GM18868 (cell line): ENCODE measurements around the gene RTEL1.
A peak's percentile ranks its signal among the peaks of the same experiment; 100 is the strongest.
"Not testable (repeated sequence)": the region's sequence is repeated elsewhere in the genome, so short reads cannot be mapped to it uniquely, and the experiment has no call there.

Experiments
- ATAC-seq: cut with Tn5 transposase; IDR thresholded peaks from one replicate; pipeline ENCODE4 v1.9.1; 2021; ENCODE audit warnings: mild to moderate bottlenecking, moderate library complexity; ENCODE audit not compliant: unreplicated experiment

RTEL1 gene

DNA sequence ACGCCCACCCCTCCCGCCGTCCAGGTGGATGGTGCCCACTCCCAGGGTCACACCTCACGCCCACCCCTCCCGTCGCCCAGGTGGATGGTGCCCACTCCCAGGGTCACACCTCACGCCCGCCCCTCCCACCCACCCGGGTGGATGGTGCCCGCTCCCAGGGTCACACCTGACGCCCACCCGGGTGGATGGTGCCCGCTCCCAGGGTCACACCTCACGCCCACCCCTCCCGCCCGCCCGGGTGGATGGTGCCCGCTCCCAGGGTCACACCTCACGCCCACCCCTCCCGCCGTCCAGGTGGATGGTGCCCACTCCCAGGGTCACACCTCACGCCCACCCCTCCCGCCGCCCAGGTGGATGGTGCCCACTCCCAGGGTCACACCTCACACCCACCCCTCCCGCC, 7.6 kb upstream of the RTEL1 start:
- not testable (repeated sequence) for ATAC-seq

DNA sequence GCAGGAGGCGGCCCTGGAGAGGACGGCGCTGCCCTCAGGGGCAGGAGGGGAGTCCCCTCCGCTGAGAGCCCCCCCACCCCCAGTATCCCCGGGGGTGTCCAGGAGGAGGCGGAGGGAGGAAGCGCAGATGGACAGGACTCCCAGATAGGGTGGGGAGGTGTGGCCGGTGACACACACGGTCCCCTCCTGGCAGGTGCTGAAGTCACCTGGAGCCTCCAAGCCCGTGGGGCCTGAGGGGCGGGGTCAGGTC, 6.2 kb upstream of the RTEL1 start:
- ATAC-seq = no peak

DNA sequence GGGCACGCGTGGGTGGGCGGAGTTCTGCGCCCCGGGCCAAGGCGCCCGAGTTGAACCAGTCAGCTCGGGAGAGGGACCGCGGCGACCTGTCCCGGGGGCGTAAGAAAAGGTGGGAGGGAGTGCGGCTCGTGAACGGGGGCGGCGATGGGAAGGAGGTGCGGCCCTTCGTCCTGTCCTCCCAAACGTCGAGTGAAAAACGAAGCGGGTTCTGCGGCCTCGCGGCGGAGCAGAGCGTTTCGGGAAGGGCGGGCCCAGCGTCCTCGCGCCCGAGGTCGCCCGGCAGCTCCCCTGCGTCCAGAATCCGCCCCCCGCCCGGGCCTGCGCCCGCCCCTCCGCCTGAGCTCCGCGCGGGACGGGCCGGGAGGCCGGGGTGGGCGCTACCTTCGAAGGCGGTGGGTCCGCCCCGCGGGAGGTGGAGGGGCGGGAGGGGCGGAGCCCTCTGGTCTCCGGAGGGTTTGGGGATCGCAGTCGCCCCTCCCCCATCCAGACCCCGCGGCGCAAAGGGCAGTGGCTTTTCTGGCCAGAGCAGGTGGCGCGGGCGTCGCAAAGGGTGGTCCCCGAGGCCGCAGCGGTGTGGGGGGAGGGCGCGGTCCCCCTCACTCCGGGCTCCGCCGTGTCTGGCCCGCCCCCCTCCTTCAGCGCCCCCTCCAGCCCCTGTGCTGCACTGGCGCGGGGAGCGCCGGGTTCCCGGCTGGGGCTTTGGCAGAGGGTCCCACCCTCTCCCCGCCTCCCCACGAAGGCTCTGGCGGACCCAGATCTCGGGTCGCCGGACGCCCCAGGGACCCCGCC, 5.7 kb upstream of the RTEL1 start:
- no peak for ATAC-seq

DNA sequence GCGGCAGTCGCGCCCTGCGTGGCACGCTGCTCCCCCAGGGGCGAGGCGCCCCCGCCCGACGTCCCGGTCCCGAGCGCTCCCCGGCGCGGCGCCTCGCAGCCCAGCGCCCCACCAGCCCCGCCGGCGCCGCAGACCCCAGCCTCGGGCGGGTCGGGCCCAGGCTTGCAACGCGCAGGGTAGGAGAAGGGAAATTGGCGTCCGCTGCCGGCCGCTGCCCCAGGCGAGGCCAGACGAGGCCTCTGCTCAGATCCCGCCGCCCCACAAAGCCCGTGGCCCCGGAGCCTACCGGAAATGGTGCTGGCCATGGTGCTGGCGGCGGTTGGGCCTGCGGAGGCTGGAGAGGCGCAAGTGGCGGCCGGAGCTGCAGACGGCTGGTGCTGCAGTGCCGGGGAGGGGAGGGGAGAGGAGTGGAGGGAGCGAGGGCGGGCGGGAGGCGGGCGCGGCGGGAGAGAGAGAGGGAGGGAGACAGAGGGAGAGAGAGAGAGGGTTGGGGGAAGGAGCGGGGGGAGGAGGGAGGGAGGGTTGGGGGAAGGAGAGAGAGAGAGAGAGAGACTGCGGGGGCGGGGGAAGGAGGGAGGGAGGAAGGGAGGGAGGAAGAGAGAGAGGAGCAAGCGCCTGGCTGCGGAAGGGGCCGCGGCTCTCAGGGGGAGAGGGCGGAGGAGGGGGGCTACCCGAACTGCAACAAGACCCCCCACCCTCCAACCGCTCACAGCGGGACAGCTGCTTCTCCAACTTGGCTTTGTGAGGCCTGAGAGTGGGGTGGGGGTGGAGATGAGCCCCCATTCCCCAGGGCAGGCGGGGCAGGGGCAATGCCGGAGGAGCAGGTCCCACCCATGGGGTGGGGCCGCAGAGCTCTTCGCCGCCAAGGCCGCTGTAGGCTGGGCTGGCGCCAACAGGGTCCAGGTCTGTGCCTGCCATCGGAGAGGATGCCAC, 4.8 kb upstream of the RTEL1 start, which contains the start of gene STMN3:
Gene STMN3 (minus strand): TSS at position 384 of the 933 bp plus-strand sequence. CDS start 79 bp downstream, at position 305.
- no peak for ATAC-seq

DNA sequence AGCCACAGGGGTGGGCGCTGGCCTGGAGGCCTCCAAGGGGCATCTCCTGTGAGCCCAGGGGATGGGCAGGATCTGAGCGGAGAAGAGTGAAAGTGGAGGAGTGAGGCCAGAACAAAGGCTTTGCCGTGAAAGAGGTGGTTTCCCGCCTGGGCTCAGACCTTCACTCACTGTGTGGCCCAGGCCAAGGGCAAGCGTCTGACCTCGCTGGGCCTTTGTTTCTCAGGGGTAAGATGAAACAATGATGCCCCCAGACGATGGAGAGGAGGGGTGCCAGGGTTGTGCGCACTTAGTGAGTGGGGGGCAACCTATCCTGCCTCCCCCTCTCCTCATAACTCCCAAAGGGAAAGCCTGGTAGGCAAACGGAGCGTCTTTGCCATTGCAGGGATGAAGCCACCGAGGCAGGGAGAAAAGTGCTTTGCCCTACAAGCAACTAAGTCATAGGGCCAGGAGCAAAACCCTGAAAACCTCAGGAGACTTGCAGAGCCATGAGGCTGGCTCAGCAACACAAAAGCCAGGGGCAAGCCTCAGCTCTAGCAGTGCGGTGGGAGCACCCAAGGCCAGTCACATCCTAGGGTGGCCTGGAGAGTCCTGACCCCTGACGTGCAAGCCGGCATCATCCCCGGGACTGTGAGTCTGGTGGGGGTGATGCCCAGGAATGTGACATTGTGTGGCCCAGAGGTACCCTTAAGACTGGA, 4.0 kb upstream of the RTEL1 start:
- ATAC-seq = no peak

DNA sequence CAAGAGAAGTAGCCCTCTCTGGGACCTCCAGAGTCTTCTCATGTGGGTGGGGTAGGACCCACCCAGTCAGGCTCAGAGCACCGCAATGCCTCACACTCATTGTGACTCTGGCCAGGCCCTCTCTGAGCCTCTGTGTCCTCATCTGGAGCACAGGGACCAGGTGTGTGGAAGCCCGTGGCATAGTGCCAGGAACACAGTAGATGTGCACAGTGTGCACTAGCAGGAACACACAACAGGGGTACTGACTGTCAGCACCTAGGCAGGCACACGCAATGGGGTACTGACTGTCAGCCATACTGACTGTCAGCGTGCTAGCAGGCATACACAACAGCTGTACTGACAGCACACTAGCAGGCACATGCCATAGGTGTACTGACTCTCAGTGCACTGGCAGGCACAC, 2.9 kb upstream of the RTEL1 start:
- no peak for ATAC-seq

DNA sequence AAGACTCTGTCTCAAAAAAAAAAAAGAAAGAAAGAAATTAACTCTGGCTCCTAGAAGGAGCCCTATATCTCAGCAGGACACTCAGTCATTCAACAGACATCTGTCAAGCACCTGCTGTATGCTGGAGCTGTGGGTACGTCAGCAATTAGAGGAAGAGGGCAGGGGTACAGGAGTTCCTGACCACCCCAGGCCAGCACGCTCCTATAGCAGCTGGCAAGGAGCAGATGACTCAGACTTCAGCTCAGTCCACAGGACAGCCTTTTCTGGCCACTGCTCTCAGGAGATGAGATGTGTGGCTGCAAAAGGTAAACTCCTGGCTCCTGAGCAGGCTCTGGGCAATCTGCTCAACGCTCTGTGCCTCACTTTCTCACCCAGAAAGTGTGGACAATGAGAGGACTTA, 1.7 kb upstream of the RTEL1 start:
- ATAC-seq = no peak

DNA sequence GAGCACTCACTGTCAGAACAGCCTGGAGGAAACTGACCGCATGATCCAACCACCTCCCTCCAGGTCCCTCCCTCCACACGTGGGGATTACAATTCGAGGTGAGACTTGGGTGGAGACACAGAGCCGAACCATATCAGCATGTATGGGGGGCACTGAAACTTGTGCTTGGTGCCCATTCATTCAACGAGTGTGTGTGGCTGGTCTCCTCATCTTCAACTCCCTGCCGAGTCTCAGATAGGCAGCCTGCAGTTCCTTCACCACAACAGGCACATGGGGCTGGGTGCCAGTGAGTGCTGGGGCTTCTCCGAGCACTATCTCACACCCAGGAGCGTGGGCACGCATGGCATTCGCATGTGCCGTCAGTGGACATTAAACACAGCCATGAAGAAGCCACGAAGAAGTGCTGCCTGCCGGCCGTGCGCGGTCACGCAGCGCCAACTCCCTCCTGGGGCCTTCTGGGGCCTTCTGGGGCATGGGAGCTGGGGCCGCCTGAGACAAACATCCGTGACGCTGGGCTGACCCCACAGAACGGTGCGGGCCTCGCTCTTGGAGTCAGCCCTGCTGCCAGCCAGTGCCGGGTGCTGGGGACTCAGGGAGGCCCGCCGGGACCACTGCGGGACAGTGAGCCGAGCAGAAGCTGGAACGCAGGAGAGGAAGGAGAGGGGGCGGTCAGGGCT, 714 bp upstream of the RTEL1 start:
- ATAC-seq = no peak

DNA sequence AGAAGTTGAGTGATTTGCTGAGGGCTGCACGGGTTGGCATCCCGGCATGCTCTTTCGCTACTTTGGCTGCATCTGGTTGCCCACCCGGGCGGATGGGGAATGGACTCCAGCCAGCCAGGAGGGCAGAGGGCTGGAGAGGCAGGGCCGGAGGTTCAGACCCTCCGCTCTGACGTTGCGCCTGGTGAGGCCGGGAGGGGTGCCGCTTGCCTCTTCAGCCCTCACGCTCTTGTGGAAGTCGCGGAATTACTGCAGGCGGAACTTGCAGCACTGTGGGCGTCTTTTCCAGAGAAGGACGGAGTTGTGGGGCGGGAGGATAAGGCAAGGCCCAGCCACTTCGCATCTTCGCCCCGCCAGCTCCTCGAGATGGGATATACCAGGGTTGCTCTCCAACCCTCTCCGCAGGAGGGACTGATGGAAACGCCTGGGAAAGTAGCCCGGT, 656 bp downstream of the RTEL1 start:
- peak; percentile 12 for ATAC-seq

DNA sequence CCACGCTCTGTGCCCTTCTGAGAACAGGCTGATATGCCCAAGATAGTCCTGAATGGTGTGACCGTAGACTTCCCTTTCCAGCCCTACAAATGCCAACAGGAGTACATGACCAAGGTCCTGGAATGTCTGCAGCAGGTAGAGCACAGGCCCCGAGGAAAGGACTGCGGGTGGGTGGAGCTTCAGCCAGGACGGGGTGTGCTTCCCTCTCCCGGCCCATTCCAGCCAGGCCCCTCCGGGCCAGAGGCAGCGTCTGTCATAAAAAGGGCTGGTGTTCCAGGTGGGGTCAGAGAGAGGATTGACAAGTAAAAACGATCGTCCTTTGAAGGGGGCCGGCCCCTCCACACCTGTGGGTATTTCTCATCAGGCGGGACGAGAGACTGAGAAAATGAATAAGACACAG, 1.3 kb downstream of the RTEL1 start:
- no peak for ATAC-seq

DNA sequence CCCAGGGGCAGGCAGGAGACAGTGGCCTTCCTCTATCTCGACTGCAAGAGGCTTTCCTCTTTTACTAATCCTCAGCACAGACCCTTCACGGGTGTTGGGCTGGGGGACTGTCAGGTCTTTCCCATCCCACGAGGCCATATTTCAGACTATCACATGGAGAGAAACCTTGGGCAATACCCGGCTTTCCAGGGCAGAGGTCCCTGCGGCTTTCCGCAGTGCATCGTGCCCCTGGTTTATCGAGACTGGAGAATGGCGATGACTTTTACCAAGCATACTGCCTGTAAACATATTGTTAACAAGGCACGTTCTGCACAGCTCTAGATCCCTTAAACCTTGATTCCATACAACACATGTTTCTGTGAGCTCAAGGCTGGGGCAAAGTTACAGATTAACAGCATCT, 2.1 kb downstream of the RTEL1 start:
- ATAC-seq = not testable (repeated sequence)

DNA sequence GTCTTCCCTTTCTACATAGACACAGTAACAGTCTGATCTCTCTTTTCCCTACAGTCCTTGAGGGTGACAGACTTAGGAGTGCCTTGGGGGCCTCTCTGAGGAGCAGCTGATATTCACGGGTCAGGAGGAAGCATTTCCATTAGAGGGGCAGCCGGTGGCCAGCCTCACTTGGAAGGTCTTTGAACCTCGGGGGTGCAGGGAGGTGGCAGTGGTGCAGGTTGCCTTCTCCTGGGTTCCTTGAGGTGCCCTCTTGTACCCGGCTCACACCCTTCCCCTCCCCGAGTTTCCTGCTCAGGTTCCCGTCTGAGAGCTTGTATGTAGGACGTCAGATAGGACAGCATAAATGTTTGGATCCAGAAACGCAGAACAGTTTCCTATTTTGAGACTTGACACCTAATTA, 2.5 kb downstream of the RTEL1 start:
- ATAC-seq = no peak

DNA sequence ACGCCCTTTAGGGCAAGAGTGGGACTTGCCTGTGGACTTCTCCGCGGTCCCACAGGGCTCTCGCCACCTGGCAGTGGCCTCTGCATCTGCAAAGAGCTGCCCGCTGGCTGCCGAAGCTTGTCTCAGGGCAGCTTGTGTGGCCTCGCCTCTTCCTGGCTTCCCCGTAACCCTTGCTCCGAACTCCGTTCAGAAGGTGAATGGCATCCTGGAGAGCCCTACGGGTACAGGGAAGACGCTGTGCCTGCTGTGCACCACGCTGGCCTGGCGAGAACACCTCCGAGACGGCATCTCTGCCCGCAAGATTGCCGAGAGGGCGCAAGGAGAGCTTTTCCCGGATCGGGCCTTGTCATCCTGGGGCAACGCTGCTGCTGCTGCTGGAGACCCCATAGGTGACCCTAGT, 3.0 kb downstream of the RTEL1 start:
- no peak for ATAC-seq

DNA sequence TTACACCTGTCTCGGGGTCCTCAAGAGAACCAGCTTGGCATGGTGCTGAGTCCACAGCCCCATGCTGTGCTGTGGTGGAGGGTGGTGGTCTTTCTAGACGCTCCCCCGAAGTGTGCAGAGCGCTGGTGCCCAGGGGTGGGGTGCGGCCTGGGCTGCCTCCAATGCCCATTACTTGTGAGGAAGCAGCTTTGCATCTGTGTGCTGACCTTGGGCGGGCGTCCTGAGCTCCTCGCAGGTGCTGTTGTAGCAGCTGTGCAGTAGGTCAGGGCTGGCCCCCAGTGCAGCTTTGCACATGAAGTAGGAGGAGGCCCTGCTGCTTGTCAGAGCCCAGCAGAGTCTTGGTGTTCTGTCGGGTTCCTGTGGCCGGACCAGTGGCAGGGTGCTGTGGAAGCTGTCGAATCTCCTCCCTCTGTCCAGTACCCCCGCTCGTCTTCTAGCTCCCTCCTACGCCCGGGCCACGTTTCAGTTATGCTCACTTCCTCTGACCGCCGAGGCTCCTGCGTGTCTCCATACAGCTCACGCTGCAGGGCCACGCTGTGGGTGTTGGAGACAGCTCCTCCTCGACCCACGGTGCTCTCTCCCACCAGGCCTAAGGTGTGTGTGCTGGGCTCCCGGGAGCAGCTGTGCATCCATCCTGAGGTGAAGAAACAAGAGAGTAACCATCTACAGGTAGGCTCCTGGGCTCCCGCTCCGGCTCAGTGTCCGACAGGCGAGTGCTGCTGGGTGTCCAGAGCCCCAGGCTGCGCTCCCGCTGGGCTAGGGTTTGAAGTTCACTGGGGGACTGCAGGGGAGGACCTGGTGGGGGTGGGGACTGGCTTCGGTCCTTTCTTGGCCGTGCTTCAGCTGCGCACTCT, 4.1 kb downstream of the RTEL1 start:
- no peak for ATAC-seq

DNA sequence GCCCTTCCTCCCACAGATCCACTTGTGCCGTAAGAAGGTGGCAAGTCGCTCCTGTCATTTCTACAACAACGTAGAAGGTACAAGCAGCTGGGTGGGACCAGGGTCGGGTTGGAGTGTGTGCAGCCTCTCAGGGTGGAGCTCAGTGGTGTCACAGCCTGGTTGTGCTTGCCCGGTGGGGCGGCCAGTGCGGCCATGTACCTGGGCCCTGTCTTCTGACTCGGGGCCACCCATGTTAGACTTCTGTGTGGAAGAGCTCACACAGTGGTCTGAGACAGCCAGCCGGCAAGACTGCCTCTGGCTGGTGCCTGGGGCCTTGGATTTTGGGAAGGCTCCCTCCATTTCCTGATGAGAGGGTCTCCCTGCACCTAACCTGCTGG, 4.7 kb downstream of the RTEL1 start:
- no peak for ATAC-seq

DNA sequence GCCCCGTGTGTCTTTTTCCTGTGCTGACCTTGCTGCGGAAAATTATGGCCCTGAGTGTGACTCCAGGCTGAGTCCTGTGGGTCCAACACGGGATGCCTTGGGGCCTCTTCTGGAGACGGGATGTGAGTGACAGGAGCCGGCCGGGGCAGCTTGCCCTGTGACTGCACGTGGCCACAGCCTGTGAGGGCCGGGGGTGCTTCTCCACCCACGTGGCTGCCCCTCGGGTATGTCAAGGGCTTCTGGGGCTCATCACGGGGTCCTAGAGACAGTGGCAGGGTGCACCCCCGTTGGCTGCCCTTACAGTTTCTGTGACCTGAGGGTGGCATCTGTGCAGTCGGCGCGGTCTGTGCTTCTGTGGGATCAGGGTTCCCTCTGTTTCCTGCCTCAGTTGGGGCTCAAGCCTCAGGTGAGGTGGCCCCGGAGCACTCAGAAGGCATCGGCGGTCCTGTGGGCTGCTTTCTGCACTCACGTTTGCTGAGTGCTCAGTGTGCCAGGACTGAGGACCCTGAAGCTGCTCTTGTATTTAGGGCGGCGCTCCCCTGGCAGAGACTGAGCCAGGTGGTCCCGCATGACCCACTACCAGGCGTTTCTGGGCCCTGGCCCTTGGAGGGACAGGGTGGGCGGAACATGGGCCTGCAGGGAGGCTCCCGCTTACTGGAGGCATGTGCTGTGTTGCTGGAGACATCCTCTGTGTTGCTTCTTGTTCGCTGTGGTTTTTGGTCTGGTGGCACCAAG, 5.4 kb downstream of the RTEL1 start:
- no peak for ATAC-seq

DNA sequence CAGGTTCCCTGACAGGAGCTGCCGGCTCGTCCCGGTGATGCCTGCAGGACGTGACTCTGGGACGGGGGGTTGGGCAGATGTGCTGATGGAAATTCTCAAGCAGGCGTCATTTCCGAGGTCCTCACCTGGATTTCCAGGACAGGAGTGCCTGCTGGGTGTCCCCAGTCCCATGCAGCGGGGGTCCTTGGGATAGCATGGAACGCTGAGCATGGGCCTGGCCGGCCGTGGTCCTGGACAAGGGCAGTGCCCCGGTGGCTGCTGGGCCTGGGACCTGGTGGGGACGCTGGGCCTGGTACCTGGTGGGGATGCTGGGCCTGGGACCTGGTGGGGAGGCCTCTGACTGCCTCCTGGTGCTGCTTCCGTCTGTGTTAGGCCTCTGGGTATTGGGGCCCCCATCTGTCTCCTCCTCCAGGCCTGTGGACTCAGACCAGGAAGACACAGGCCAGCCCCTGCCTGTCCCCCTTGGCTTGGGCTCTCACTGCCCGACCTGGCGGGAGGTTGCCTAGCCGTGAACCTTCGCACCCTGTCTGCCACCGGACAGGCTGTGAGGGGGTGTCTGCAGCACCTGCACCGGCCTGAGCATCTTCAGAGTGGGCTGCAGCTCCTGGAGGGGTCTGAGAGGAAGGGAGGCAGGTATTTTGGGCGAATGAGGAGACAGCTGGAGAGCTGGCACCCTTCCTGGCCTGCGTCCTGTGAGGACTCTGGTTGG, 6.2 kb downstream of the RTEL1 start:
- no peak for ATAC-seq

DNA sequence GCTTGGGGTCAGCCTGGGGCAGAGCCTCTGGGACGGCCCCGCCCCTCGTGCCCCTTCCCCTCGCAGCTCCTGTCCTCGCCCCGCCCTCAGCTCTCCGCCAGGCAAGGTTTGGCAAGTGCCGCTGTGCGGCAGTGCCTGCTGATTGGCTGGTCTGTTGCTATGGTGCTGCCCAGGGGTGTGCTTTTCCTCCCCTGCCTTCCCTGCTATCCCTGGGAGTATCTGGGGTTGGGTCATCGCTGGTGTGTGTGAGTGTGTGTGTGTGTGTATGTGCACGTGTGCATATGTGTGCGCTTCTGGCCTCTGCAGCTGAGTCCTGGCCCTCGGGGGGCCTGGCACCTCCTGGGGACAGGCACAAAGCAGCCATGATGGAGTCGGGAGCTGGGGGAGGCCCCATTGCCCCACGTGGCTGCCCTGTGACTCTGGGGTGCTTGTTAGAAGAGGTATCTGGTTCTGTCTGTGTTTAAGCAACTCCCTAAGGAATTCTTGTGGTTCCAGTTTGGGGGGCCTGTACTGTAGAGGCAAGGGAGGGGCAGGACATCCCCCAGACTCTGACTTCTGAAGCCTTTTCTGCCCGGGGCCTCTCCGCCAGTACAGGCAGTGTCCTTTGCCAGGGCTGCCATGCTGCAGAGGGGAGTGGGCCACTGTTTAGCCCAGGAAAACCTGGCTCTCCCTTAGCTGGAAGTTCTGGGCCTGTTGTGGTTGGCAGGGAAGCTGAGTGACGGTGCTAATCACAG, 6.9 kb downstream of the RTEL1 start:
- no peak for ATAC-seq
